HG03103 (cell line): ENCODE data around the gene POLR1E.

ENCODE experiments used
- ATAC-seq: cut with Tn5 transposase; IDR thresholded peaks from one replicate; pipeline ENCODE4 v1.9.1; 2021; ENCODE audit warnings: low read depth; ENCODE audit not compliant: unreplicated experiment

POLR1E gene

GRCh38 chr9:37531699-37532098 lies 46.0 kb downstream of the POLR1E start:
- no peak for ATAC-seq

GRCh38 chr9:37534412-37534811 lies 48.7 kb downstream of the POLR1E start:
- ATAC-seq, result no peak

- ATAC-seq, result no peak
These were observed 49.2 kb downstream of the POLR1E start for GRCh38 chr9:37534901-37535300.

GRCh38 chr9:37538099-37538498 lies 52.4 kb downstream of the POLR1E start:
- ATAC-seq, result no peak

GRCh38 chr9:37539634-37540033 lies 53.9 kb downstream of the POLR1E start:
- no peak for ATAC-seq

GRCh38 chr9:37540634-37541033 lies 54.9 kb downstream of the POLR1E start:
- ATAC-seq, result no peak

GRCh38 chr9:37541465-37541864 lies 55.7 kb downstream of the POLR1E start:
- ATAC-seq, result no peak

GRCh38 chr9:37542488-37542887 lies 56.7 kb downstream of the POLR1E start:
- ATAC-seq, result no peak

- no peak for ATAC-seq
These were observed 57.1 kb downstream of the POLR1E start for GRCh38 chr9:37542895-37543294.

- ATAC-seq, result no peak
These were observed 57.7 kb downstream of the POLR1E start for GRCh38 chr9:37543468-37543867.

GRCh38 chr9:37547328-37547878 lies 61.7 kb downstream of the POLR1E start:
- no peak for ATAC-seq

- ATAC-seq, result no peak
These were observed 63.8 kb downstream of the POLR1E start for GRCh38 chr9:37549527-37549926.

- no peak for ATAC-seq
These were observed 65.0 kb downstream of the POLR1E start for GRCh38 chr9:37550781-37551180.

GRCh38 chr9:37551468-37551867 lies 65.7 kb downstream of the POLR1E start:
- no peak for ATAC-seq

- ATAC-seq, result no peak
These were observed 66.1 kb downstream of the POLR1E start for GRCh38 chr9:37551888-37552287.
